OCI-LY3 (cell line): ENCODE measurements around the gene PTPRD.
"Not testable (repeated sequence)": the region's sequence is repeated elsewhere in the genome, so short reads cannot be mapped to it uniquely, and the experiment has no call there.

Experiments
- H2AFZ ChIP-seq: fragments of 200-600, 300-600 bp; shearing (Covaris generic); 2 replicates; pipeline ENCODE4 v1.6.0; 2014; ENCODE audit warnings: antibody characterized with exemption, low read depth, low read length
- H3K27ac ChIP-seq: fragments of 200-600, 300-600 bp; sonication (generic); 2 replicates; pipeline ENCODE4 v1.5.1; 2014; ENCODE audit warnings: mild to moderate bottlenecking, low read length, moderate library complexity, mixed read lengths
- H3K27me3 ChIP-seq: fragments of 200-600, 300-600 bp; sonication (generic); 2 replicates; pipeline ENCODE4 v1.6.1; 2014; ENCODE audit warnings: low read depth, low read length, mixed read lengths
- H3K36me3 ChIP-seq: fragments of 200-600, 300-600 bp; sonication (generic); replicated peaks from 2 replicates; pipeline ENCODE3; 2014; ENCODE audit warnings: low read depth, low read length, mixed read lengths
- H3K4me1 ChIP-seq: fragments of 300-600, 200-600 bp; sonication (generic); 2 replicates; pipeline ENCODE4 v1.6.1; 2014; ENCODE audit warnings: low read length, mixed read lengths
- H3K4me2 ChIP-seq: fragments of 200-600, 300-600 bp; sonication (generic); 2 replicates; pipeline ENCODE4 v1.6.1; 2014; ENCODE audit warnings: low read length, mixed read lengths
- H3K4me3 ChIP-seq: fragments of 300-600, 200-600 bp; sonication (generic); 2 replicates; pipeline ENCODE4 v1.5.1; 2014; ENCODE audit warnings: antibody characterized with exemption, mild to moderate bottlenecking, low read length, moderate library complexity
- H3K79me2 ChIP-seq: fragments of 300-600, 200-600 bp; shearing (Covaris generic); 2 replicates; pipeline ENCODE4 v1.6.1; 2014; ENCODE audit warnings: mild to moderate bottlenecking, low read length, mixed read lengths
- H3K9ac ChIP-seq: fragments of 300-600, 200-600 bp; shearing (Covaris generic); 2 replicates; pipeline ENCODE4 v1.6.0; 2014; ENCODE audit warnings: mild to moderate bottlenecking, low read length, moderate library complexity
- H3K9me3 ChIP-seq: fragments of 200-600, 300-600 bp; shearing (Covaris generic); 2 replicates; pipeline ENCODE4 v1.6.1; 2014; ENCODE audit warnings: low read length, mixed read lengths; ENCODE audit not compliant: insufficient read depth
- H4K20me1 ChIP-seq: fragments of 200-600, 300-600 bp; sonication (generic); 2 replicates; pipeline ENCODE4 v1.6.1; 2016; ENCODE audit warnings: low read length, mixed read lengths; ENCODE audit not compliant: insufficient read depth
- EZH2phosphoT487 ChIP-seq: fragments of 200-600 bp; shearing (Covaris generic); IDR thresholded peaks from 2 replicates; pipeline ENCODE4 v1.6.1; 2018; ENCODE audit warnings: antibody characterized with exemption, mixed run types, low read depth
- TF ChIP-seq, protein P1 (sequence below): fragments of 200-600, 300-600 bp; sonication (generic); IDR thresholded peaks from 2 replicates; pipeline ENCODE4 v1.5.1; 2014; ENCODE audit warnings: antibody characterized with exemption, low read length, low read depth

Gene PTPRD

DNA sequence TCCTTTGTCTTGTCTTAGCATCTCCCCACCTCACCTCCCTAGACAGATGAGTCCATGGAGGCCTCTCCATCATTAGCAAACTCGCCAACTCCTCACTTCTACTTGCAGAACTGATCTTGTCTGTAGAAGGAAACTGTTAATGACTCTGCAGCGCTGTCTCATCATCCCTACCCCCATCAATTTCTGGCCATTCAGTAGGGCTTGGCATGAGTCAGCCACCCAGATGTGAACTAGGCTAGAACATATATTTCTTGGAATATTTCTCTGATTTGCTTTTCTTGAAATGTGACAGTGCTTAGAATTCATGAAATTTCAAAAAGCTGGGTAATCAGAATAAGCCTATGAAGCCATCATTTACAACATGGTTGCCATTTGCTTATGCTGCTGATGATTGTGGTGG lies 1688.2 kb downstream of the PTPRD start:
- no peaks in the 10 kb centered on the region for H3K36me3 ChIP-seq
- H3K4me1 ChIP-seq, result no peaks in the 10 kb centered on the region
- no peaks in the 10 kb centered on the region for H4K20me1 ChIP-seq
- H3K4me3 ChIP-seq, result no peak overlapping the region
- no peaks in the 10 kb centered on the region for H3K9me3 ChIP-seq
- H3K9ac ChIP-seq, result no peak overlapping the region
- H3K27ac ChIP-seq, result no peak overlapping the region
- H2AFZ ChIP-seq, result no peak overlapping the region
- TF ChIP-seq EZH2phosphoT487, result no peak
- TF ChIP-seq, protein P1, sequence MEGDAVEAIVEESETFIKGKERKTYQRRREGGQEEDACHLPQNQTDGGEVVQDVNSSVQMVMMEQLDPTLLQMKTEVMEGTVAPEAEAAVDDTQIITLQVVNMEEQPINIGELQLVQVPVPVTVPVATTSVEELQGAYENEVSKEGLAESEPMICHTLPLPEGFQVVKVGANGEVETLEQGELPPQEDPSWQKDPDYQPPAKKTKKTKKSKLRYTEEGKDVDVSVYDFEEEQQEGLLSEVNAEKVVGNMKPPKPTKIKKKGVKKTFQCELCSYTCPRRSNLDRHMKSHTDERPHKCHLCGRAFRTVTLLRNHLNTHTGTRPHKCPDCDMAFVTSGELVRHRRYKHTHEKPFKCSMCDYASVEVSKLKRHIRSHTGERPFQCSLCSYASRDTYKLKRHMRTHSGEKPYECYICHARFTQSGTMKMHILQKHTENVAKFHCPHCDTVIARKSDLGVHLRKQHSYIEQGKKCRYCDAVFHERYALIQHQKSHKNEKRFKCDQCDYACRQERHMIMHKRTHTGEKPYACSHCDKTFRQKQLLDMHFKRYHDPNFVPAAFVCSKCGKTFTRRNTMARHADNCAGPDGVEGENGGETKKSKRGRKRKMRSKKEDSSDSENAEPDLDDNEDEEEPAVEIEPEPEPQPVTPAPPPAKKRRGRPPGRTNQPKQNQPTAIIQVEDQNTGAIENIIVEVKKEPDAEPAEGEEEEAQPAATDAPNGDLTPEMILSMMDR, result no peak
- no peaks in the 10 kb centered on the region for H3K79me2 ChIP-seq
- H3K27me3 ChIP-seq, result no peaks in the 10 kb centered on the region
- H3K4me2 ChIP-seq, result no peak overlapping the region

DNA sequence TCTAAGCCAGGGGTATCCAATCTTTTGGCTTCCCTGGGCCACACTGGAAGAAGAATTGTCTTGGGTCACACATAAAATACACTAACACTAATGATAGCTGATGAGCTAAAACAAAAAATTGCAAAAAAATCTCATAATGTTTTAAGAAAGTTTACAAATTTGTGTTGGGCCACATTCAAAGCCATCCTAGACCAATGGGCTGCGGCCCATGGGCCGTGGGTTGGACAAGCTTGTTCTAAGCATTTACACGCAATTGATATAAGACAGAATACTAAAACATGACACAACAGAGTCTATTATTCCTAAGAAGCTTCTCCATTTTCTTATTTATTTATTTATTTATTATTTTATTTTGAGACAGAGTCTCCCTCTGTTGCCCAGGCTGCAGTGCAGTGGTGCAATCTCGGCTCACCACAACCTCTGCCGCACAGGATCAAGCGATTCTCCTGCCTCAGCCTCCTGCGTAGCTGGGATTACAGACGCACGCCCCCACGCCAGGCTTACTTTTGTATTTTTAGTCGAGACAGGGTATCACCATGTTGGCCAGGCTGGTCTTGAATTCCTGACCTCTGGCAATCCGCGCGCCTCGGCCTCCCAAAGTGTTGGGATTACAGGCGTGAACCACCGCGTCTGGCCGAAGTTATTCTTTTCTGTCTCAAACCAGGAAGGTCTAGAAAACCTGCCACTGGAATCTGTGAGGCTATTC lies 1692.2 kb downstream of the PTPRD start:
- not testable (repeated sequence) for H3K9me3 ChIP-seq, H3K9ac ChIP-seq, H3K27ac ChIP-seq, H3K4me3 ChIP-seq, H3K27me3 ChIP-seq, H3K79me2 ChIP-seq, H3K36me3 ChIP-seq, H3K4me2 ChIP-seq, H2AFZ ChIP-seq, H4K20me1 ChIP-seq, H3K4me1 ChIP-seq

DNA sequence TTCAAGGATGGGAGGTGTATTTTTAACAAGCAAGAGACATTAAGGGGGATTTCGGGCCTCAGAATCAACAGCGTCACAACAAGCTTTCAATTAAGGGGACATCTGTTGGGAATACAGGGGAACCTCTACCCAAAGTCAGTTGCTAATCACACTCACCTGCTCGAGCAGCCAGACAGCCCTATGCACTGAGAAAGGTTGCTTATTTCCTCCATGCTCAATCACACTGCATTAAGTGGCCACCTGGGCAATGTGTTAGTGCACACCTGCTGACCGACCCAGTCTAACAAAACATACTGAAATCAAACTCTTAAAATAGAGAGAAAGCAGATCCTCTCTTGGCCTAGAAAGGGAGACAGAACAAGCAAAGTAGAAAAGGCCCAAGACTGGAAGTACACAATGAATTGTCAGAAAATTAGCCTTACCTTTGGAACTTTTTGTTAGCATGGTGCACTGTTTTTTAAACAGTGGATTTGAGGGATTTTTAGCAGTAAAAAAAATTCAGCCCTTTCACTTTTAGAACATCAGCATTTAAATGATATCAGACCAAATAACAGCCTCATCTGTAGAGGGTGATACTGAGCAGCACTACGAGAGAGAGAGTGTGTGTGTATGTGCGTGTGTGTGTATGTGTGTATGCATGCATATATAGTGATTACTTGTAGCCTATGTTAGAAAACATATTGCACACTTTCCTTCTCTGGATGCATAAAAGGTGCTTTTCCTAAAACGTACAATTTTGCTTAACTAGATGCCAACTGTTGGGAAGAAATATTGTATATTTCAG lies 1694.7 kb downstream of the PTPRD start:
- Histone ChIP-seq H3K9me3 (no peaks in the 10 kb centered on the region), H3K4me2 (no peak overlapping the region), H3K36me3 (no peaks in the 10 kb centered on the region), H3K9ac (no peak overlapping the region), H3K27me3 (no peaks in the 10 kb centered on the region), H2AFZ (no peak overlapping the region), H4K20me1 (no peaks in the 10 kb centered on the region), H3K79me2 (no peaks in the 10 kb centered on the region), H3K4me3 (no peak overlapping the region), H3K4me1 (no peaks in the 10 kb centered on the region), H3K27ac (no peak overlapping the region)
- no peak for TF ChIP-seq EZH2phosphoT487
- TF ChIP-seq, protein P1, result no peak

DNA sequence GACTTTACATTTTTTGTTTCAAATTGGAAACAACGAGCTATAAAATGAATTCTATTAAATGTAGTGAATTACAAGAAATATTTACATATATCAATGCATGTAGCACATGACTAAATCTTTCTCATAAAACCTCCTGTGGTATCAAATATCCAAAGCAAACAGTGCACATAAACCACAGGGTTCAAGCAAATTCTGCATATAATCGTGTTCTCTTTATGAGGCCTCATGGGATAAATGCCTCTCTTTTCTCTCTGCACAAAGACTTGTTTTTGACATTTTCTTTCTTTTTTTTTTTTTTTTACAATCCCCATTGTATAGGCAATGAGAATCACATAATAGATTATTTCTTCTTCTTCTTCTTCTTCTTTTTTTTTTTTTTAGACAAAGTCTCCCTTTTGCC lies 1696.0 kb downstream of the PTPRD start:
- TF ChIP-seq, protein P1, result no peak
- no peak for TF ChIP-seq EZH2phosphoT487
- Histone ChIP-seq H3K4me3 (no peak overlapping the region), H2AFZ (no peak overlapping the region), H3K79me2 (no peaks in the 10 kb centered on the region), H3K9ac (no peak overlapping the region), H3K4me1 (no peaks in the 10 kb centered on the region), H3K27ac (no peak overlapping the region), H3K27me3 (no peaks in the 10 kb centered on the region), H3K9me3 (no peaks in the 10 kb centered on the region), H4K20me1 (no peaks in the 10 kb centered on the region), H3K36me3 (no peaks in the 10 kb centered on the region), H3K4me2 (no peak overlapping the region)
